ENCODE results near the gene CEP72. TPM values are rescaled to one million over a fixed set of nuclear protein-coding genes. Genes with fewer than 3 reads are reported as not detected.

CEP72 gene
- total RNA-seq, 1 donor from 2014 or later = 20.1 TPM

Other genes starting within 250 kb of the CEP72 start
- gene EXOC3, start 169.2 kb upstream of the CEP72 start, total RNA-seq = 67.5 TPM
- 3.9 TPM for gene SLC9A3, start 87.9 kb upstream of the CEP72 start, total RNA-seq
- gene TPPP, start 81.0 kb downstream of the CEP72 start, total RNA-seq = 4.7 TPM
- gene ZDHHC11B, start 172.4 kb downstream of the CEP72 start, total RNA-seq = 2.7 TPM
- gene ZDHHC11, start 238.6 kb downstream of the CEP72 start, total RNA-seq = 5.6 TPM